Activated T-helper 1 cell treated with anti-CD3 and anti-CD28 coated beads, Interleukin-12 subunit alpha, Interleukin-12 subunit beta, Interleukin-2, Interleukin-4 antibody, amounts not matched to agents 30 ng/mL and 10 ng/mL and 1 ng/mL, durations not matched to agents 14 hours and 24 hours and 36 hours (primary cell): Measurements from ENCODE around the gene SDS. TPM values are rescaled to one million over a fixed set of nuclear protein-coding genes. Genes with fewer than 3 reads are reported as not detected.

ENCODE experiments used
- DNase-seq: peaks from one replicate; pipeline ENCODE4 v3.0.0; 2021; ENCODE audit warnings: low spot score
- H3K27ac Mint-ChIP-seq: one replicate; pipeline ENCODE4 v1.8.0; 2021; ENCODE audit warnings: mild to moderate bottlenecking, mixed read lengths
- H3K27me3 Mint-ChIP-seq: one replicate; pipeline ENCODE4 v1.8.0; 2022; ENCODE audit warnings: mild to moderate bottlenecking, moderate library complexity, mixed read lengths; ENCODE audit not compliant: insufficient read depth
- H3K36me3 Mint-ChIP-seq: one replicate; pipeline ENCODE4 v1.8.0; 2021; ENCODE audit warnings: low read depth, mixed read lengths
- H3K4me1 Mint-ChIP-seq: one replicate; pipeline ENCODE4 v1.8.0; 2021; ENCODE audit warnings: low read depth, mixed read lengths
- H3K4me3 Mint-ChIP-seq: one replicate; pipeline ENCODE4 v1.8.0; 2021; ENCODE audit warnings: mild to moderate bottlenecking, moderate library complexity, mixed read lengths
- H3K9me3 Mint-ChIP-seq: one replicate; pipeline ENCODE4 v1.8.0; 2021; ENCODE audit warnings: mixed read lengths
- intact Hi-C: fragments of 100-400 bp; cut with micrococcal nuclease; formaldehyde crosslinking; loops from one replicate; pipeline ENCODE4 v1.15.1; 2024
- total RNA-seq: library from RNA; stranded (reverse); gene quantifications from 2 replicates; pipeline ENCODE4 v1.2.3, GENCODE V29; 2022

SDS gene
- total RNA-seq, 1 donor from 2014 or later, result not detected

DNA sequence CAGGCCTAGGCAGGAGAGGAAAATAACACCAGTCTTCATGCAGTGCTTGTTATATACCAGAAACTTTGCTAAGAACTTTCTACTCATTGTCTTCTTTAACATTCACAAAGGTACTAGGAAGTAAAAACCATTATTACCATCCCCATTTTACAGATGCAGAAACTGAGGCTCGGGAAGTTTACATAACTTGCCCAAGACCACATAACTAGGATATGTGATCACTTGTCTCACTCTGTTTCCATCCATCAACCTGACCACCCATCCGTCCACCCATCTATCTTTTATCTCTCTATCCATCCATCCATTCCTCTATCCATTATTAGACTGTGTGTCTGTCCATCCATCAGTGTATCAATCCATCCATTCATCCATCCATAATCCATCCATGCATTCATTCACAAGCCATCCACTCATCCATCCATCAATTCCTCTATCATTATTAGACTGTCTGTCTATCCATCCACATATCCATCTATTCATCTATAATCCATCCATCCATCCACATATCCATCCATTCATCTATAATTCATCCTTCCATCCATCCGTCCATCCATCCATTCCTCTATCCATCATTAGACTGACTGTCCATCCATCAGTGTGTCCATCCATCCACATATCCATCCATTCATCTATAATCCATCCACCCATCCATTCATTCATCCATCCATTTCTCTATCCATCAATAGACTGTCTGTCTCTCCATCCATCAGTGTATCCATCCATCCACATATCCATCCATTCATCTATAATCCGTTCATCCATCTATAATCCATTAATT is 35.0 kb upstream of the SDS start:
- Mint-ChIP-seq H3K27ac (no peak overlapping the region), H3K36me3 (no peaks in the 10 kb centered on the region), H3K4me3 (no peak overlapping the region), H3K27me3 (no peaks in the 10 kb centered on the region), H3K9me3 (no peaks in the 10 kb centered on the region), H3K4me1 (no peaks in the 10 kb centered on the region)
- DNase-seq, result no peak
- intact Hi-C loops, result no loop called here

DNA sequence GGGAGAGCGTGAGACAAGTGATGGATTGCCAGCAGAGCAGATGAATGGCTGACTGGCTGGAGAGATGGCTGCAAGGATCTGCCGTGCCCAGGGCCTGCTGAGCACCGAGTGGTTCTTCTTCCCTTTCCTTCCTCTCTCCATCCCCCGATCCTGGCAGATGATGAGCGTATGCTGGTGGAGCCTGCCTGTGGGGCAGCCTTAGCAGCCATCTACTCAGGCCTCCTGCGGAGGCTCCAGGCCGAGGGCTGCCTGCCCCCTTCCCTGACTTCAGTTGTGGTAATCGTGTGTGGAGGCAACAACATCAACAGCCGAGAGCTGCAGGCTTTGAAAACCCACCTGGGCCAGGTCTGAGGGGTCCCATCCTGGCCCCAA is 34.0 kb upstream of the SDS start:
- no peaks in the 10 kb centered on the region for H3K4me1 Mint-ChIP-seq
- no peak overlapping the region for H3K4me3 Mint-ChIP-seq

DNA sequence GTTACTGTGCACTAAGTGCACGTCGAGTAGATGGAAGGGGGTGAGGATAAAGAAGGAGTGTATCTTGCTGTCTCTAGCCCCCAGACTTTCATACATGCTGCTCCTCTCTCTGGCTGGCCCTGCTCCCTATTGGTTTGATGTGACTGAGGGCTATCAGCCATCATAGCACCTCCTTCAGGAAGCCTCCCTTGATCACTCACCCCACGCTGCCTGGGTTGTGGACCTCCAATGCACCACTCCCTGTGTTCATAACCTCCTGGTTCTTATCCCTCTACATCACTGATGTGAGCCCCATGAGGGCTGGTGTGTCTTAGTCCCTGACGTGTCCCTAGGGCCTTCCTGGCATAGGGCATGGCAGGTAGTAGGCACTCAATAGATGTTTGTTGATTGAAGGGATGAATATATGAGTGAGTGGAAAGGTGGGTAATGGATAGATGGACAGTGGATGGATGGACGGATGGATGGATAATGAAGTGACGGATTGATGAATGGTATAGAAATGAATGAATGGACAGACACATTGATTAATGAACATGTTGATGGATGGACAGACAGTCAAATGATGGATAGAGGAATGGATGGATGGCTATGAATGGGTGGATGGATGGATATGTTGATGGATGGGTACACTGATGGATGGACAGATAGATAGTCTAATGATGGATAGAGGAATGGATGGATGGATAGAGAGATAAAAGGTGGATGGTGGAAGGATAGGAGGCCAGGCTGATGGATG is 33.5 kb upstream of the SDS start:
- Mint-ChIP-seq H3K9me3 (no peaks in the 10 kb centered on the region), H3K4me3 (no peak overlapping the region), H3K27me3 (no peaks in the 10 kb centered on the region), H3K27ac (no peak overlapping the region), H3K4me1 (no peaks in the 10 kb centered on the region), H3K36me3 (no peaks in the 10 kb centered on the region)
- no peak for DNase-seq
- intact Hi-C loops, result no loop called here

More for the DNA sequence above, 34.0 kb upstream of the SDS start:
- intact Hi-C loops, result no loop called here
- DNase-seq, result no peak
- H3K9me3 Mint-ChIP-seq, result no peaks in the 10 kb centered on the region
- H3K27ac Mint-ChIP-seq, result no peak overlapping the region
- no peaks in the 10 kb centered on the region for H3K36me3 Mint-ChIP-seq
- no peaks in the 10 kb centered on the region for H3K27me3 Mint-ChIP-seq

DNA sequence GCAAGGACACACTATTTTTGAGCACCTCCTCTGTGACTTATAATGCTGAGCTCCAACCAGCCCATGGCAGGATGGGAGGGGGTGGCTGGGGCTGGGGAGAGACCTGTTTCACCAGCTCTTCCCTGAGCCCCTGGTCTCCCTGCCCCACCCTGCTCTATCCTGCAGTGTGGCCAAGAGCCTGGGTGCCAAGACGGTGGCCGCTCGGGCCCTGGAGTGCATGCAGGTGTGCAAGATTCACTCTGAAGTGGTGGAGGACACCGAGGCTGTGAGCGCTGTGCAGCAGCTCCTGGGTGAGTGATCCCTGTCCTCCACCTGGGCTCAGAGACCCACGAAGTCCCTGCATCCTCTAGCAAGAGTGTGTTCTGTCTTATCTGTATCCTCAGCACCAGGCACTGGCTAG is 32.9 kb upstream of the SDS start:
- no peak overlapping the region for H3K4me3 Mint-ChIP-seq
- H3K27me3 Mint-ChIP-seq, result no peaks in the 10 kb centered on the region
- H3K4me1 Mint-ChIP-seq, result no peaks in the 10 kb centered on the region
- H3K27ac Mint-ChIP-seq, result no peak overlapping the region
- intact Hi-C loops, result no loop called here
- H3K36me3 Mint-ChIP-seq, result no peaks in the 10 kb centered on the region
- no peak for DNase-seq
- H3K9me3 Mint-ChIP-seq, result no peaks in the 10 kb centered on the region

DNA sequence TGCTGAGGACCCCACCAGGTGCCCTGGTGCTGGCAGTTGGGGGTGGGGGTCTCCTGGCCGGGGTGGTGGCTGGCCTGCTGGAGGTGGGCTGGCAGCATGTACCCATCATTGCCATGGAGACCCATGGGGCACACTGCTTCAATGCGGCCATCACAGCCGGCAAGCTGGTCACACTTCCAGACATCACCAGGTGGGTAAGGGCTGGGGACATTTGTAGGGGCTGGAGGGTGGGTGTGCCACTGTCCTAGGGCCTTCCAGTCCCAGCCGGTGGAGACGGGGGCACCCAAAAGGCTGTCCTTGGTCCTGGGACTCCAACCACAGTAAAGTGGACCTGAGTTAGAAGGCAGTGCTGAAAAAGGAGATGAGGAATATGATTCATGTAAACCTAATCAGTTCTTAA is 31.7 kb upstream of the SDS start:
- Mint-ChIP-seq H3K27me3 (no peaks in the 10 kb centered on the region), H3K27ac (no peak overlapping the region), H3K36me3 (no peaks in the 10 kb centered on the region), H3K4me1 (no peaks in the 10 kb centered on the region), H3K4me3 (no peak overlapping the region), H3K9me3 (no peaks in the 10 kb centered on the region)
- DNase-seq, result no peak
- intact Hi-C loops, result no loop called here

DNA sequence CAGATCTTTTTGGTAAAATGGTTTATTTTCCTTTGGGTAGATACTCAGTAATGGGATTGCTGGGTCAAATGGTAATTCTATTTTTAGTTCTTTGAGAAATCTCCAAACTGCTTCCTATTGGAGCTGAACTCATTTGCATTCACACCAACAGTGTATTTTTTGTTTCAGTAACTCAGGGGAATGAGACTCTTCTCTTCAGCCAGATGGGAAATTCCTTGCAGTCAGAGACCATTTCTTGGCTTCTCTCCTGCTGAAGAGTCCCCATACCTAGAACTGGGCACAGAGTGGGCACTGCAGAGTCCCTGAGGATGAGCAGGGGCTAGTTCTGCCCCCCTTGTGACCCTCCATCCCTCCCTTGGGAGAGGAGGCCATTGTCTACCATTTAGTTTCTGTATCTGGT is 29.3 kb upstream of the SDS start:
- H3K4me1 Mint-ChIP-seq, result no peaks in the 10 kb centered on the region
- no peak for DNase-seq
- no peak overlapping the region for H3K27ac Mint-ChIP-seq
- H3K4me3 Mint-ChIP-seq, result no peak overlapping the region
- intact Hi-C loops, result no loop called here
- H3K9me3 Mint-ChIP-seq, result no peaks in the 10 kb centered on the region
- H3K36me3 Mint-ChIP-seq, result no peaks in the 10 kb centered on the region
- no peaks in the 10 kb centered on the region for H3K27me3 Mint-ChIP-seq

DNA sequence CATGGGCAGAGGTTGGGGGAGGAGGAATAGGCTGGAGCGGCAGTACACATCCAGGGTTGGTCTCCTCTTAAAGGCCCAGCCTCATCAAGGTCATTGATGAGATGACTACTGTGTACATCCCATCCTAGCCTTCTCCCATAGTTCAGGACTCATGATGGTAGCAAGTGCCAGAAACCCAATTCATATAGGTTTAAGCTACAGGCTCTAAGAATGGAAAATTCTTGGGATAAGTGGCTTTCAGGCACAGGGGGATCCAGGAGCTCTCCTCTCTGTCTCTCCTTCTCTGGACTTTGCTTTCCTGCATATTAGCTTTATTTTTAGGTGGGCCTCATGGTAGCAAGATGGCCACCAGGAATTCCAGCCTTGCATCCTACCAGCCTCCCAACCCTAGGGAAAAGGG is 24.8 kb upstream of the SDS start:
- Mint-ChIP-seq H3K4me3 (no peak overlapping the region), H3K4me1 (no peaks in the 10 kb centered on the region), H3K9me3 (no peaks in the 10 kb centered on the region), H3K36me3 (no peaks in the 10 kb centered on the region), H3K27me3 (peaks cover 1% of the 10 kb centered on the region), H3K27ac (no peak overlapping the region)
- intact Hi-C loops, result loop anchor here (10.0 kb wide), 1 partner anchor 384 kb away; no protein-coding TSS in a partner anchor
- DNase-seq, result no peak

DNA sequence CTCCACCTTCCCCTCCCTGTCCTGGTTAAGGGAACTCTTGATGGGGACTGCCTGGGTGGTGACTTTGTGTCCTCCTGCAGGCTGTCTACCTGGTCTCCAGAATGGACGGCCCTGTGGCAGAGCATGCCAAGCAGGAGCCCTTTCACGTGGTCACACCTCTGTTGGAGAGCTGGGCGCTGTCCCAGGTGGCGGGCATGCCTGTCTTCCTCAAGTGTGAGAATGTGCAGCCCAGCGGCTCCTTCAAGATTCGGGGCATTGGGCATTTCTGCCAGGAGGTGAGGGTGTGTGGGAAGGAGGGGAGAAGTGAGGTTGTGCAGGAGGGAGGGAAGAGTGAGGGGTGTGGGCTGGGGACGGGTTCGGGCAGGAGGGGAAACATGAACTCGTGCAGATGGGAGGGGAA is 24.2 kb upstream of the SDS start:
- Mint-ChIP-seq H3K9me3 (no peaks in the 10 kb centered on the region), H3K27me3 (peaks cover 1% of the 10 kb centered on the region), H3K4me1 (no peaks in the 10 kb centered on the region), H3K4me3 (no peak overlapping the region), H3K27ac (no peak overlapping the region), H3K36me3 (no peaks in the 10 kb centered on the region)
- intact Hi-C loops, result loop anchor here (10.0 kb wide), 1 partner anchor 383 kb away; no protein-coding TSS in a partner anchor
- DNase-seq, result no peak

DNA sequence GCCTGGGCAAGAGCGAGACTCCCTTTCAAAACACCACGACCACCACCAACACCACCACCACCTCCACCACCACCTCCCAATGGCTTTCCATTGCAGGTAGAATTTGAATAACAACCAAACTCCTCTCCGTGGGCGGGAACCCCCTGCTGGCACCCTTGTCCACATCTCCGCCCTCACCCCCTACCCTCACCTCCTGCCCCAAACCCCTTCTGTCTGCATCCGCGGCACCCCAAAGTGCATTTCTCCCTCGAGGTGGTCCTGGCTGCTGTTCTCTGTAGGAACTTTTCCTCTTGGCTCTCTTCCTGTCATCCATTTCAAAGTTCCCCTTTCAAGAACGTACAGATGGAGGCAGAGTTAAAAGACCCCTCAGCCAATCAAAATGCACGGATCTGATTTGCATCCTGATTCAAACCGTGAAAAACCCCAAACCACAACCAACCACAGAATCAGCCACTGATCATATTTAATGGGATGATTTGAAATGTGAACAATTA is 22.3 kb upstream of the SDS start:
- Mint-ChIP-seq H3K4me1 (peaks cover 11% of the 10 kb centered on the region), H3K4me3 (no peak overlapping the region), H3K36me3 (no peaks in the 10 kb centered on the region), H3K27ac (no peak overlapping the region), H3K27me3 (peaks cover 1% of the 10 kb centered on the region), H3K9me3 (no peaks in the 10 kb centered on the region)
- intact Hi-C loops, result loop anchor here (1.0 to 10.0 kb wide), 3 partner anchors 114 to 381 kb away; no protein-coding TSS in a partner anchor
- no peak for DNase-seq

DNA sequence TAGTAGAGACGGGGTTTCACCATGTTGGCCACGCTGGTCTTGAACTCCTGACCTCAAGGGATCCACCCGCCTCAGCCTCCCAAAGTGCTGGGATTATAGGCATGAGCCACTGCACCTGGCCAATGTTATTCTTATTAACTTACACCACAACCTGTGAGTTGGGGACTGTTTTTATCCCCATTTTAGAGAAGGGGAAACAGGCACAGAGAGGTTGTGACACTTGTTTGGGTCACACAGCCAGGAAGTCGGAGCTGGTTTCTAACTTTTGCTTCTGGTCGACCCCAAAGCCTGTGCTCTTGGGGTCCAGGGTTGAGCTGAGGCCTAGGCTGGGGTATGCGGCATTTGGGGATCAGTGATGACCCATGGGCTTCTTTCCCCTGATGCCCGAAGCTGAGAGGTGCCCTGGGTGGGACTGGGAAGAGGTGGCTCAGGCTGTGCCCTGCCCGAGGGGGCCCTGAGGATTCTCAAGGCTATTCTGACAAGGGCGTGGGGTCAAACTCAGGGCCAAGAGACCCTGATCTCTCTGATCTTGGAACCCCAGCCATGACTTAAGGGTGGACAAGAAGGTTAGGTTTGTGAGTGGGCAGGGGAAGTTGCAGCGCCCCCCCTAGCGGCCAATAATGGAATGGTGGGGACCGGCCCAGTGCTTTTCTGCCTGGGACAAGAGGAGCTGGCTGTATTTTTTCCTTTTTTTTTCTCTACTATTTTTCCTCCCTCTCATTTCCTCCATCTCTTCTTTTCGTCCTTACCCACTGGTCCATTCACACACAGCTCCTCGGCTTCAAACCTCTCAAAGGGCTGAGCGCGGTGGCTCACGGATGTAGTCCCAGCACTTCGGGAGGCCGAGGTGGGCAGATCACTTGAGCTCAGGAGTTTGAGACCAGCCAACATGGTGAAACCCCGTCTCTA is 21.5 kb upstream of the SDS start:
- H3K9me3 Mint-ChIP-seq, result no peaks in the 10 kb centered on the region
- no peak overlapping the region for H3K4me3 Mint-ChIP-seq

DNA sequence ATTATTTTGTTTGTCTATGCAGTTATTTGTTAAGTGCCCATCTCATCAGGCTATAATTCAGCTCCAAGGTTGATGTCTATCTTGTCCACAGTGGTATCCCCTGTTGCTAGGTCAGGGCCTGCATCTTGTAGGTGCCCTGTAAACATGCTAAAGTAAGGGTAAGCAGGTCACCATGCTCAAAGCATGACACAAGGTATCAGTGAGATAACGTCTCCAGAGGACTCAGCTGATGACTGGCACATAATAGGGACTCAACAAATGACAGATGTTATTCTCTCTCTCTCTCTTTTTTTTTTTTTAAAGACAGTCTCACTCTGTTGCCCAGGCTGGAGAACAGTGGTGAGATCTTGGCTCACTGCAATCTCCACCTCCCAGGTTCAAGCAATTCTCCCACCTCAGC is 20.8 kb upstream of the SDS start:
- no peaks in the 10 kb centered on the region for H3K9me3 Mint-ChIP-seq
- H3K4me1 Mint-ChIP-seq, result peaks cover 11% of the 10 kb centered on the region
- intact Hi-C loops, result loop anchor here (10.0 kb wide), 1 partner anchor 380 kb away; no protein-coding TSS in a partner anchor
- no peak overlapping the region for H3K27ac Mint-ChIP-seq
- no peak overlapping the region for H3K4me3 Mint-ChIP-seq
- H3K36me3 Mint-ChIP-seq, result no peaks in the 10 kb centered on the region
- no peak for DNase-seq
- peaks cover 4% of the 10 kb centered on the region for H3K27me3 Mint-ChIP-seq

More for the DNA sequence above, 21.5 kb upstream of the SDS start:
- Mint-ChIP-seq H3K27ac (no peak overlapping the region), H3K36me3 (no peaks in the 10 kb centered on the region), H3K4me1 (peaks cover 11% of the 10 kb centered on the region), H3K27me3 (peaks cover 1% of the 10 kb centered on the region)
- intact Hi-C loops, result loop anchor here (1.0 to 10.0 kb wide), 3 partner anchors 113 to 380 kb away; no protein-coding TSS in a partner anchor
- DNase-seq, result peak; percentile 25

DNA sequence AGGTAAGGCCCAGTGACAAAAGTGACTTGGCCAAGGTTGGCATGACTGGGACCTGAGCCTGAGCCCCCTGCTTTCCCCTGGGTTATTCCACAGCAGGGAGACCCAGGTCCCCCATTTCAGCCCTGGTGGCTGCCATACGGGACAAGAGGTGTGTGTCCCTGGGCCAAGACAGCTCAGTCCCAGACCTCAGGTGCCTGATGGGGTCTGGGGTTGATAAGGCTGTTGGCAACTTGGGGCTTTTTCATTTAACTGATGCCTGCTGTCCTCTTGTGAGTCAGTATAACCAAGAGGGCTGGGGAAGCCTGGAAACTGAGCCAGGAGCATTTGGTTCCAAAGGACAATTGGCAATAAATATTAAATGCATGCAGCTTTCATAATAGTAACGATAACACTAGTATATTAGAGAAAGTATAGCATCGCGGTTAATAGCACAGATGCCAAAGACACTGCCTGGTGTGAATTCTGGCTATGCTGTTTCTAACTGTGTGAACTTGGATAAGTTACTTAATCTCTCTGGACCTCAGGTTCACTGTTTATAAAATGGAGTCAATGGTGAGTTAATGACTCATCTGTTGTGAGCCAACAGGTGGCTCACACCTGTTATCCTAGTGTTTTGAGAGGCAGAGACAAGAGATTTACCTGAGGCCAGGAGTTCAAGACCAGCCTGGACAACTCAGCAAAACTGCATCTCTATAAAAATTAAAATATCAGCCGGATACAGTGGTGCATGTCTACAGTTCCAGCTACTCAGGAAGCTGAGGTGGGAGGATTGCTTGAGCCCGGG is 19.4 kb upstream of the SDS start:
- peak overlapping the region; percentile 18 for H3K27ac Mint-ChIP-seq
- H3K4me1 Mint-ChIP-seq, result peaks cover 11% of the 10 kb centered on the region
- no peaks in the 10 kb centered on the region for H3K36me3 Mint-ChIP-seq
- H3K27me3 Mint-ChIP-seq, result peaks cover 4% of the 10 kb centered on the region
- no peak for DNase-seq
- H3K4me3 Mint-ChIP-seq, result peak overlapping the region; percentile 30
- H3K9me3 Mint-ChIP-seq, result no peaks in the 10 kb centered on the region
- intact Hi-C loops, result loop anchor here (1.0 to 10.0 kb wide), 3 partner anchors 64 to 378 kb away; partner anchors contain the start of genes PLBD2 and SLC8B1
